ENCODE measurements around the gene CHD5.

Gene CHD5

DNA sequence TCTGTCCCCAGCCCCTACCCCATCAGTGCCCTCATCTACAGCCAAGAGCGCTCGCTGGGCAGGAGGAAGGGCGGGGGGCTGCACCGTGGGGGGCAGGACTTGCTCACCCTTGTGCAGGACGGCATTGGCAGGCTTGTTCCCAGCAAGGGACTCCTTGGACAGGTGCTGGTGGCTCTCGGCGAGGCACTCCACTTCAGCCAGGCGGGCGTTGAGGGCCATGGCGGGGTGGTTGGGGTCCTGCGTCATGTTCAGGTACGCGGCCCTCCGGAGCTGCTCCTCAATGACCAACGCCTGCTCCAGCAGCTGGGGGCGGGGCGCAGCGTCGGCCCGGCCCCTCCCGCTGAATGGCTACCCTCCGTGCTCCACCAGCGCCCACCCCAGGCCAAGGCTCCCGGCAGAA lies 70.4 kb downstream of the CHD5 start:
- DNase-seq: no peak

DNA sequence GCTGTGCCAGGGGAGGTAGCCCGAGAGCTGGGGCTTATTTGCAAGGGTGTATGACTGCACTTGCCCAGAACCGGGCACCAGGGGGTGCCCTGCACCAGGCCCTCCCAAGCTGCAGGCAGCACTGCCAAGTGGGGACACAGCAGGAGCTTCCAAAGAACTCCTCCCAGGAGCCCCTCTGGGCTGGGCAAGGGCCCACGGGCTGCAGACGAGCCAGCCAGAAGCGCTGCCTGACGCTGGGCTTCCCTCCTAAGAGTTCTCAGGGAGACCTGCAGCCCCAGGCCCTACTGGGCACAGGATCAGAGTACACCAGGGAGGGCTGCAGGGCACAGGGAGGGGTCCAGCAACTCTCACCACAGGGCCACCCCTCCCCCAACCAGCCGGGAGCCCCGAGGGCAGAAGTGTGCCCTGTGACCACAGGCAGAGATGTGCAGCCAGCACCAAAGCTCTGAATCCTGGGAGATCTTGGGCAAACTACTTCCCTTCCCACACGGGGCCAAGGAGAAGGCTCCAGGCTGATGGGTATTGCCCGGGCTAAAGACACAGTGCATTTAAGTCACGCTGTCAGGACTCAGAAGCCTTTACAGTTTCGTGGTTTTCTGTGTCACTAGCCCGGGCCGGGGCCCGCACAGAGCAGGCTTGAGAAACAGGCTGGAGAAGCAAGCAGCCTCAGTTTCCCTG lies 71.0 kb downstream of the CHD5 start:
- DNase-seq: no peak

DNA sequence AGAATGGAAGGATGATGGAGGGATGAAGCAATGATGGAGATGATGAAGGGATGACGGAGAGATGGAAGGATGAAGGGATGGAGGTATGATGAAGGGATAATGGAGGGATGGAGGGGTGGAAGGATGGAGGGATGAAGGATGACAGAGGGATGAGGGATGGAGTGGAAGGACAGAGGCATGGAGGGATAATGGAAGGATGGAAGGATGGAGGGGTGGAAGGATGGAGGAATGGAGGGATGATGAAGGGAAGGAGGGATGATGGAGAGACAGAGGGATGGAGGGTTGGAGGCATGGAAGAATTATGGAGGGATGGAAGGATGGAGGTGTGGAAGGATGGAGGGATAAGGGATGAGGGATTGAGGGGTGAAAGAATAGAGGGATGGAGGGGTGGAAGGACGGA lies 71.6 kb downstream of the CHD5 start:
- DNase-seq: no peak

DNA sequence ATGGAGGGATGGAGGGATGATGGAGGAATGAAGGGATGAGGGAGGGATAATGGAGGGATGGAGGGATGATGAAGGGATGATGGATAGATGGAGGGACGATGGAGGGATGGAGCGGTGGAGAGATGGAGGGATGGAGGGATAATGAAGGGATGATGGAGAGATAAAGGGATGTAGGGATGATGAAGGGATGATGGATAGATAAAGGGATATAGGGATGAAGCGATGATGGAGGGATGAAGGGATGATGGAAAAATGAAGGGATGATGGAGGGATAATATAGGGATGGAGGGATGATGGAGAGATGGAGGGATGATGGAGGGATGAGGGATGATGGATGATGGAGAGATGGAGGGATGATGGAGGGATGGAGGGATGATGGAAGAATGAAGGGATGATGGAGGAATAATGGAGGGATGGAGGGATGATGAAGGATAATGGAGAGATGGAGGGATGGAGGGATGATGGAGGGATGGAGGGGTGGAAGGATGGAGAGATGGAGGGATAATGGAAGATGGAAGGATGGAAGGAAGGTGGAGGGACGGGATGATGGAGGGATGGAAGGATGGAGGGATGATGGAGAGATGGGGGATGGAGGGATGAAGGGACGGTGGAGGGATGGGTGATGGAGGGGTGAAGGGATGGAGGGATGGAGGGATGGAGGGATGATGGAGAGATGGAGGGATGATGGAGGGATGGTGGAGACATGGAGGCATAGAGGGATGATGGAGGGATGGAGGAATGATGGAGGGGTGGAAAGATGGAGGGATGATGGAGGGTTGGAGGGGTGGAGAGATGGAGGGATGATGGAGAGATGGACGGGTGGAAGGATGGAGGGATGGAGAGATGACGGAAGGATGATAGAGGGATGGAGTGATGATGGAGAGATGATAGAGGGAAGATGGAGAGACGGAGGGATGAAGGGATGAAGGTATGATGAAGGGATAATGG lies 72.4 kb downstream of the CHD5 start:
- no peak for DNase-seq

DNA sequence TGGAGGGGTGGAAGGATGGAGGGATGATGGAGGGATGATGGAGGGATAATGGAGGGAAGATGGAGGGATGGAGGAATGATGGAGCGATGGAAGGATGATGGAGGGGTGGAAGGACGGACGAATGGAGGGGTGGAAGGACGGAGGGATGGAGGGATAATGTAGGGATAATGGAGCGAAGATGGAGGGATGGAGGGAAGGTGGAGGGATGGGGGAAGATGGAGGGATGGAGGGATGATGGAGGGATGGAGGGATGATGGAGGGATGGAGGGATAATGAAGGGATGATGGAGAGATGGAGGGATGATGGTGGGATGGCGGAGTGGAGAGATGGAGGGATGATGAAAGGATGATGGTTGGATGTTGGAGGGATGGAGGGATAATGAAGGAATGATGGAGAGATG lies 73.1 kb downstream of the CHD5 start:
- no peak for DNase-seq

DNA sequence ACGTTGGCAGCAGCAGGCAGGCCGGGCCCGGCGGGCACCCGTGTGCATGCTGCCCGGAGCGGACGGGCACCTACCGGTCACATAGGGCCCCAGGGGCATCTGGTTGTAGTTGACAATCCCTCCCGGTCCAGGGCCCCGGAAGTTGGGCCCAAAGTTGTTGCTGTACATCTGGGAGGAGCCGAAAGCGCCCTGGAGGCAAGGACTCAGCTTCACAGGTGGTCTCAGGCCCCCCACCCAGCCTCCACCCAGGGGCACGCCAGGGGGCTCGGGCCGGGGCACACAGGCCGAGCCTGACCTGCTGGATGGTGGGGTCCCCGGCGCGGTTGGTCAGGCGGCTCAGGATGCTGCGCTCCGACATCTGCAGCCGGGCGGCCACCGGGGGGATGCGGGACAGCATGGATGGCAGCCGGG lies 73.8 kb downstream of the CHD5 start:
- DNase-seq: no peak

DNA sequence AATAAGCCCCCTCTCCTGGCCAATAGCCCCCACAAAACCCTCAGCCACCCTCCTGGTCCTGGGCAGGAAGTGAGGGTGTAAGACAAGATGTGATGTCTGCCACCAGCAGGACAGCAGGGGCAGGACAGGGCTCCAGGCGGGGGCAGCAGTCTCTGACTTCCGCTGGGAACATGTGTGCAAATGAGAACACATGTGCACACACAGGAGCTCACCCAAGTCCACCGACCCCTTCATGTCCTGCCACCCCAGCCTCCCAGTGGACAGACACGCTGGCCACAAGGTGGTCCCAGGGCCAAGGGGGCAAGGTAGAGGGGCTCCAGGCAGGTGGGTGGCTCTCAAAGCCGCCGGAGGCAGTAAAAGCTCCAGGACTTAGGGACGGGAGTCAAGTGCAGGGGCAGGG lies 74.4 kb downstream of the CHD5 start:
- no peak for DNase-seq

DNA sequence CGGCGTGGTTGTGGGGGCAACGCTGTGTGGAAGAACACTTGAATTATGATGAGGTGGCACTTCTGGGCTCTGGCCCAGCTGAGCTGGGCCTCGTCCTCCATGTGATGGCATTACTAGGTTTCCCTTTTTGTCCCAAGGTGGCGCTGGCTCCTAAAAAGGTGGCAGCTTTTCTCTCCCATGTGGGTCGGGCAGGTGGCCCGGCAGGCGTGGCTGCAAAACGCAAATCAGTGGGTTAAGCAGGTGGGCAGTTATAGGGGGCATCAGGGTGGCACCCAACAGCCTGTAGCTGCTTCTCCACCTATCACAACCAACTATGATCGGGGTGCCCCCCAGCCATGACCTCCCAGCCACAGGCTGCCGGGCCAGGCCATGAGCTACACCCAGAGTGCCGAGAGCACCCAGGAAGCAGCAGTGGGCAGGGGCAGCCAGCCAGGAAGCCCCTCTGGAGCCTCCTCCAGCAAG lies 74.9 kb downstream of the CHD5 start:
- no peak for DNase-seq

DNA sequence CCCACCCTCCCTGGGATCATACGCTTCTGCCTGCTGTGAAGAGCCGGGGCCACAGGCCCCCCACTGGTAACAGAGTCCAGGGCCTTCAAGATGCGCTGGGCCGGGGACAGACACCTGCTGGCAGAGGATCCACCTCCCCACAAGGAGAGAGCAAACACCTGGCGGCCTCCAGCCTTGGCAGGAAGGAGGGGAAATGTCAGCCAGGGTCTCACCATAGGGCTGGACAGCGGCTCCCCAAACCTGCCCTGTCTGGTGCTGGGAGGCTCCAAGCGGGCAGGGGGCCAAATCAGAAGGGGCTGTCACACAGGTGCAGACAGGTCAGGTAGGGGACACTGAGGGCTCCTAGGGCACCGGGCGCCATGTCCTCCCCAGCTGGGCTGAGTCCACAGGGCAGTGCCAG lies 75.5 kb downstream of the CHD5 start:
- DNase-seq: no peak

DNA sequence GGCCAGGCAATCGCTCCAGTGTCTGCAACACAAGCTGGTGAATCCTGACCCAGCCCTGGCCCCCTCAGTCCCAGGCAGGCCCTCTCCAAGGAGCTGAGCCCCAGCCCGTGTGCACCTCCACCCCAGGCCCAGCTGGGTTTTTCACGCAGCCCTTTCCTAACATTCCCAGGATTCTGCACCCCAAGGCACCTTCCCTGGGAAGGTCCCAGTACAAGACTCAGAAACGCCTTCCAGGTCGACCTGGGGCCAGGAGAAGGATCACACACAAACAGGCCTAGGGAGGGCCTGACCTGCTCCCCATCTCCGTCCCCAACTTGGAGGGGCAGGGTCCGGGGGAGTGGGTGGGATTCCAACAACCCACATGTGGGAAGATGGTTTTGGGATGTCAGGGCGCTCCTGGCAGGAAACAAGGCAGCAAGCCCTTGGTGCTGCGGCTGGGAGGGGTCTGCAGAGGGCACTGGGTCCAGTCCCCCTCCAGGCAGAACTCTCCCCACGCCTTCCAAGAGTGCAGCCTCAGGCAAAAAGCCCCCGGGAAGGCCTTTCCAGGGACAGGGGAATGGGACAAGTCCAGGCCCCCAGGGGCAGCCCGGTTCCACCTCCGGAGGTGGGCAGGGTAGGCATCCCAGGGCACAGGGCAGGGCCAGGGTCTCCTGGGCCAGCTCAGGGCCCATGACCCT lies 76.1 kb downstream of the CHD5 start:
- DNase-seq: no peak

DNA sequence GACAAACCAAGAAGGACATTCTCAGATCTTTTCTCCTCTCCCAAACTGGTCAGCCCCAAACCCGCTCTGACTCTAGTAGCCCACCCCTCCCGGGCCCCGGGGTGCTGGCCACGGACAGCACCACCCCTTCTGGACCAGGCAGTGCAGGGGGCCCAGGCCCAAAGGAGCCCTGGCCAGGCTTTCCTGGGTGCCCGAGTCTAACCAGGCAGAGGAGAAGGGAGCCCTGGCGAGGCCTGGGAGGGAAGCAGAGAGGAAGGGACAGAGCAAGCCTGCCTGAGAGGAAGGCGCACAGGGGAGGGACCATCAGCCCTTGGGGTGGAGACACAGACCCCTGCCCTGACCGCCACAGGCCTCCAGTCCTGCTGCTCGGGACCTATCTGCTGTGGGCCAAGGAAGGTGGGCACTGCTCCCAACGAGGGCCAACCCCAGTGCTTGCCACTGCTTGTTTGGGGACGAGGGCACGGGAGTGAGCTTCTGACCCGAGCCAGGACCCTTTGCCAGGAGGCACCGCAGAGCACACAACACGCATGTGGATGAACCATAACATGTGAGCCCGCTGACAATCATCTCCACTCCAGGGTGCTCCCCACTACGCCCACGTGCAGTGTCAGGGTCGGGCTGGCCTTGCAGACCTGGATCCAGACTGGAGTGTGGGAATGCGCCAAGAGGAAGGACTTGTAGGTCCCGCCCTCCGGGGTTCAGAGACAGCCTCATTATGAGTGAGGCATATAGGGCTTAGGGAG lies 76.8 kb downstream of the CHD5 start:
- no peak for DNase-seq

DNA sequence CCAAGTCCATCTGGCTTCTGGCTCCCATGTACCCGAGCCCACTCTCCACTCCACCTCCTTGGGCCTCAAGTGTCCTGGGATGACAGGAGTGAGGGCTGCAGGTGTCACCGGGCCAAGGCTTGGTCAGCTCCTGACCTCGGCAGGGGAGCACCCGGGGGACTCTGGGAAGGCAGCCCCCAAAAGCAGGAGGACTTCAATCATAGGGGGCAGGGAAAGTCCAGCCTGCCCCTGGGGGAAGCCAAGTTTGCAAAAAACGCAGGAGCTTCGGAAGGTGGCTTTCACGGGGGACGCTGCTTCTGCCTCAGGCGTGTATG lies 77.6 kb downstream of the CHD5 start:
- DNase-seq: no peak

DNA sequence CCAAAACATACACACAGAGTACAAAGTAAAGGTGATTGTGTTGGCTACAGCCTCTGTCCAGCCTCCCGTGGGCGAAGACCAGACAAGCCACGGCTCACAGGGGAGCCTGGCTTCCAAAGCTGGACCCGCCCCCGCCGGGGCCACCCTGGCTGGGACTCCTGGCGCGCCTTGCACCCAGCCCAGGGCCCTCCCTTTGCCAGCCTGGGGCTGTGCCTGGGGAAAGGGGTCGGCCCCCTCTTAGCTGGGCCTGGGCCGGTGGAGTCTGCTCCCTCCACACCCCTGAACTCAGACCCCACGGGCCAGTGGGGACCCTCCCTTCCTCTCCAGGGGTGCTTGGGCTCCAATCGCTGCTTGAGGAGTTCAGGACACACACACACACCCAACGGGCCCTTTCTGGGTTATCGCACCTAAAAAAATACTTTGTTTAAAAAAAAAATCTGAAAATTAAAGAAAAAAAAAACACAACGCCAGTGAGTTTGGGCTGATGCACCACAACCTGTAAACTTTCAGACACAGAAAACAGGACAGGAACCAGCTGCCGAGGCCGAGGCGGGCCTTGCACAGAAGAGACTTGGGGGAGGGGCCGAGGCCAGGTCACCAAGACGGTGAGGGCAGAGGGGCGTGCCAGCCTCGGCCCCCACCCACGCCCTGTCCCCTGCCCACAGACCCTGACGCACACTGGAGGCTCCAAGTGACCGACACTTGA lies 78.1 kb downstream of the CHD5 start:
- no peak for DNase-seq

DNA sequence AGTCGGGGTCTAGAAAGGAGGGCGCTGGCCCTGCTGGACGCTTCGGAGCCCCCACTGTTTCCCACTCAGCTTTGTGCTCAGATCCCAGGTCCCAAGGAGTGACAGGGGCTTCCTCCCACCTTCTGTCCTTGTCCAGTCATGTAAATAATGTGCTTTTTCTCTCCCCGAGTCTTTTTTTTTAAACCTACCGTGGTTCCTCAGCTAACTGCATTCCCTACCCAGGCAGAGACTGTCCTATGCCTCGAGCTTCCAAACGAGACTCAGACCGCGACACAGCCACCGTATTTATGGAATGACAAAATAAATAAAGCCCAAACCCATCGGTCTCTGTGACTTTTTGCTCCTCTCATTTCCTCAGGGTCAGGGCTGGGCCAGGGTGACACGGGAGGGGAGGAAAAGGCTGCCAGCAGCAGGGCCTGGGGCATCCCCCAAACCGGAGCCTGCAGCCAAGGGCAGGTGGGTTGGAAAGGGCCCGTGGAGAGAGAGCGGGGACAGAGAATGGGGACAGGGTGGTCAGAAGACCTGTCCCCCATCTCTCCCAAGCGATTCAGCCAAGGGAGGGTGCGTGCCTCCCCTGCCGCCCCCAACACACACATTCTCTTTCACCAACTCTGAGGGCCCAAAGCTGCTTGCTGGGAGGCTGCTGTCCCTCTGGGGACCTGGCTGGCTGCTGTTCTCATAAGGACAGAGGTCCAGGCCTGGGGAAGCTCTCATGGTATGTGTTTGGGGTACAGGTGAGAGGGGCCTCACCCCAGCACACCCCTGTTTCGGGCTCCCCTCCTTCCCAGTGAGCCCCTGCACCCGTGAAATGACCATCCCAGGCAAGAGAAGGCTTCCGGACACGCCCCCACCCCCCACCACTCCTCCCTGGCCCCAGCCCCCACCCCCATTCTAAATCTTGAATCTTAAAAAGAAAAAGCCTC lies 79.0 kb downstream of the CHD5 start:
- no peak for DNase-seq

DNA sequence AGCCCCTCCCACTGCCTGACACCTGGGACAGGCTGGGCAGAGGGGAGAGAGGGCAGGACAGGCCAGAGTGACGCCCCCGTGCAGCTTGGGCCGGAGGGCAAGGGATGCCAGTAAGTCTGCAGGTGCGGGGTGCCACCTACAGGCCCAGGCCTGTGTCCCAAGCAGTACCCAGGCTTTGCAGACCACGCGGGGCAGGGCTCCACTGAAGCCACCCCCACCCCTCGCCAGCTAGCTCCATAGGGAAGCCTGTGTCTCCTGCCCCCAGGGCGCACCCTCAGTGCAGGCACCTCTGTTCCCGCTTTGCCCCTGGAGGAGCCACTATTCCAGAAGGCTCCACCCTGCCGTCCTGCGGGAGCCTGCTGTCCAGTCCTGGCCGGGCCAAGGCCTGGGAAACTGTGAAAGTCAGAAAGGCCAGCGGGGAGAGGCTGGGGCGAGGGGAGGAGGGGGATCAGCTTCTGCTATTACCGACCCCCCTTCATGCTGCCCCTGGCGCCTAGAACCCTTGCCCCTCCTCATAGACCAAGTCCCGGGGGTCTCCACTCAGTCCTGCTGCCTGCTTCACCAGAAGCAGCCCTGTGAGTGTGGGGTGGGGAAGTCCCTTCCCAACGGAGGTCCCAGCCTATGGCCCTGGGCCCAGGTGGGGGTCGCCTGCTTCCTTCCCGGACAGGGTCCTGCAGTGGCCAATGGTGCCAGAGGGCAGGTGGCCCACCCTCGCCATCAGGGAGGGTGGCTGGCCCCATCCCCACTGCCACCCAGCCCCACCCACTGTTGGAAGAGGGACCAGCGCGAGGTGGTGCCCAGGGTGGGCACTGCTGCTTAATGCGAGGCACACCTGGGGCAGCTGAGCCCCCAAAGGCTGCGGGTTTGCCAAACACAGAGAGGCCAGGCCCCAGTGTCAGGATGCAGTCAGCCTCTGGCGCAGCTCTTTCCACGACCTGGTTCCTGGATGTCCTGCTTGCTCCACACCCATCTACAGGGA lies 80.0 kb downstream of the CHD5 start:
- DNase-seq: no peak

DNA sequence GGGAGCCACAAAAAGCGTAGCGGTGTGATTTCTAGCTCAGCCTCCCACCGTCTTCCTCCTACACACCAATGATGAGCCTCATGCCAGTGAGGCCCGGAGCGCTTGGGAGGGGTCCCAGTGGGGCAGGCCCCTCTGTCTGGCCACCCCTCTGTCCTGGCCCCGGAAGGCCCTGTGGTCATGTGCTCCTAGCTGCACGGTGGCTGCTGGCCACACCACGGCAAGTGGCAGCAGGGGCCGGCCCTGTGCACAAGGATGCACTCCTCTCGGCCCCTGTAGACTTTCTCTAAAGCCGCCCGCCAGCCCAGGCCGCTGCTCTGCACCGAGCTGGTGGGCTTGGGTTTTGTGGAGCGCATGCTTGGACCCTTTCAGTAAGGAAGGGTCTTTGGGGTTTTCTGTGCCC lies 80.8 kb downstream of the CHD5 start:
- DNase-seq: no peak

DNA sequence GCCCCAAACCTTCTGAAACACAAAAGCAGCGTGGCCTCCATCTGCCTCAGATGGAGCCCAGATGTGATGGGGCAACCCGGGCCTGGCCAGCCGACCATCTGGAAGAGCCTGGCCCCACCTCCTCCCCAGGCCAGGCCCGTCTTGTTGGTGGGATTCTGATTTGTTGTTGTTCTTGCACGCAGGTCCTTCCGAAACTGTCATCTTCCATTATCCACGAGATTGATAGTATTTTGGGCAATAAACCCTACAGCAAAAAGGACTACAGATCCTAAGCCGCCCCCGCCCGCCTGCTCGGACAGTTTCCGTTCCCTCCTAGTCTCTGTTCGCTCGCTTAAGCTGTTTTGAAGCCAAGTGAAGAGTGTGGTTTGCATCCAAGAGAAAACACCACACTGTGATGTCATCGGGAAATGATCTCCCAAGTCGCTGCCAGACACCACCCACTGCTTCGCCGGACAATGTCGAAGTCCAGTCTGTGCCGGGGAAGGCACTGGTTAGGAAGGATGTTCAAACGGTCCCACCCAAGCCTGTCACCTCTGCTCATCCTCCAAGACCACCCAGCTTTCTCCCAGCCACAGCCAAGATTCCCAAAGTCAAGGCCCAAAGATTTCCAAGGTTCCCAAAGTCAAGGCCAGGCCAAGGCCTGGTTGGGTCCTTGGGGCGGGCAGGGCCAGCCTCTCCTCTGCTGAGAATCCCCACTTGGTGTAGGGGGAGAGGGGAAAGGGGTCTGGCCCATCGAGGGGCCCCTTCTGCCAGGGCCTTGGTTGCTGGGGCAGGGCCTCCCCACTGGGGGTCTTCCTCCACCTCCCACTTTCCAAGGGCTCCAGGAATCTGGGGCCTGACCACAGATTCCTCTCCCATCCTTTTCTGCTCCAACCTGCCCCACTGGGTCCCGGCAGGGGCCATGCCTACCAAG lies 81.6 kb downstream of the CHD5 start:
- no peak for DNase-seq

DNA sequence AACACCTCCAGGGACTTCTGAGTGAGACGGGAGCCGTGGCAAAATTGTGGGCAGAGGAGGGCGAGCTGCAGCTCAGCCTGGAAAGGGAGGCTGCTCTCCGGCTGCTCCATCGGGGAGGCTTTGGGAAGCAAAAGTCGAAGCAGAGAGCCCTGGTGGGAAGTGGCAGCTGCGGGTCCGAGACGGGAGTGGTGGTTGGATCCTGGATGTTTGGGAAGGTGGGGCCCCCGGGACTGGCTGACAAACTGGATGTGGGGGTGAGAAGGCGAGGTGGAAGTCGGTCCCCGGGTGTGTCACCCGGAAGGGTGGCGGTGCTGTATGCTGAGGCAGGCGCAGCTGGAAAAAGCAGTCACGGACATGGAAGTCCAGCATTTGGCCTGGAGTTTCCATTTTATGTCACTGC lies 82.3 kb downstream of the CHD5 start:
- DNase-seq: no peak

DNA sequence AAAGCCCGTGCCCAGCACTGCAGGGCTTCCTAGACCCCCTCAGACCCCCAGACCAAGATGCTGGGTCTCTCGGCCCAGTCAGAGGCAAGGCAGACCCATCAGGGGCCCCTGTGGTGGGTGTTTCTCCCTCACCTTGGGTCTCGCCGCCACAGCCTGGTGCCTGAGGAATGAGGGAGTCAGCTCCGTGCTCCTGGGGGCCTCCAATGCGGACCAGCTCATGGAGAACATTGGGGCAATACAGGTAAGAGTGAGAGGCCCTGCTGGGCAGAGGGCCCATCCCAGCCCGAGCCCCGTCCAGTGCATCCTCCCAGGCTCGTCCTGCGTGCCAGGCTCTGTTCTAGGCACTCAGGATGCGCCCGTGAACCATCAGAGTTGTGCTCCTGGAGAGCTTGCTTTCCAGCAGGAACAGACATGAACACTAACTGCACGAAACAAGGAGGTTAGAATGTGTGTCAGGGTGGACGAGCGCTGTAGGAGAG lies 83.0 kb downstream of the CHD5 start:
- no peak for DNase-seq

Measured in hippocampal formation (tissue), 2 donors.